ENCODE data around the gene DCDC1.

DNA sequence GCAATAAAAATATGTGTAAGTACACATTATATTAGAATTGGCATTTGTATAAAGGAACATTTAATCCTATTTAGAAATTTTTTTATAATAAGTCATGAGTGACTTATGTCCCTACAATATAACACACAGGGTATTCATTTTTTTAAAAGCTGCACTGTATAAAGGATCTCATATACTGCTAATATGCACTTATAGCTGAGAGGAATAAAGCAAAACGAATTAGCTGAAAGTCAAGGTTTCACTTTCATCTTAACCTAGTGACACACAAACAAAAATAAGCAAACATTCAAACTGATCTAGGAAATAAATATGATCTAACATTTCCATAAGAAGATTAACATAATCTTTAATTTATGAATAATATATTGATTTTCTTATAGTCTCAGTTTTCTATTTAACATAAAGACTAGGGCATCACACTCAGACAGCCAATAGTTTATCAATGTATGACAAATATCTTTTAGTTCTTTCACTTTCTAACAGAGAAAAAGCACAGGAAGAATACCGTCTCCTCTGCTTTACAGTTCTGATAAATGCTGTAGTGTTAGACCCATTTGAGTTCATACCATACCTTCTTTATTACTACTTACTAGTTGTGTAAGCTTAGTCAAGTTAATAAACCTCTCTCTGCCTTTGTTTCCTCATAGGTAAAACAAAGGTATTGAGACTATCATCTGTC is 42.9 kb downstream of the DCDC1 start:
- TF ChIP-seq, protein P1, sequence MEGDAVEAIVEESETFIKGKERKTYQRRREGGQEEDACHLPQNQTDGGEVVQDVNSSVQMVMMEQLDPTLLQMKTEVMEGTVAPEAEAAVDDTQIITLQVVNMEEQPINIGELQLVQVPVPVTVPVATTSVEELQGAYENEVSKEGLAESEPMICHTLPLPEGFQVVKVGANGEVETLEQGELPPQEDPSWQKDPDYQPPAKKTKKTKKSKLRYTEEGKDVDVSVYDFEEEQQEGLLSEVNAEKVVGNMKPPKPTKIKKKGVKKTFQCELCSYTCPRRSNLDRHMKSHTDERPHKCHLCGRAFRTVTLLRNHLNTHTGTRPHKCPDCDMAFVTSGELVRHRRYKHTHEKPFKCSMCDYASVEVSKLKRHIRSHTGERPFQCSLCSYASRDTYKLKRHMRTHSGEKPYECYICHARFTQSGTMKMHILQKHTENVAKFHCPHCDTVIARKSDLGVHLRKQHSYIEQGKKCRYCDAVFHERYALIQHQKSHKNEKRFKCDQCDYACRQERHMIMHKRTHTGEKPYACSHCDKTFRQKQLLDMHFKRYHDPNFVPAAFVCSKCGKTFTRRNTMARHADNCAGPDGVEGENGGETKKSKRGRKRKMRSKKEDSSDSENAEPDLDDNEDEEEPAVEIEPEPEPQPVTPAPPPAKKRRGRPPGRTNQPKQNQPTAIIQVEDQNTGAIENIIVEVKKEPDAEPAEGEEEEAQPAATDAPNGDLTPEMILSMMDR (conservative IDR thresholded peaks at IDR 0.05), result no peak
- no peak for TF ChIP-seq ZFX (IDR thresholded peaks at IDR 0.05)

Measured in C4-2B (cell line).